ENCODE measurements around the gene RXFP1.
A peak's percentile ranks its signal among the peaks of the same experiment; 100 is the strongest.

Gene RXFP1

GRCh38 chr4:158624889-158625478 lies 103.3 kb downstream of the RXFP1 start:
- Histone ChIP-seq H2AK5ac (ENCODE audit: low read length) (no peak overlapping the region), H3K79me2 (ENCODE audit: control insufficient read depth, insufficient read depth, low read length, poor library complexity) (no peaks in the 10 kb centered on the region), H3K14ac (ENCODE audit: low read length) (no peak overlapping the region), H4K8ac (ENCODE audit: low read depth, low read length) (no peak overlapping the region), H3K9ac (ENCODE audit: low read length) (no peak overlapping the region), H3K27me3 (ENCODE audit: insufficient read depth, low read length) (no peaks in the 10 kb centered on the region), H3K36me3 (ENCODE audit: control insufficient read depth in 1 of 2, insufficient read depth in 2 of 2, low read length in 2 of 2) (no peaks in the 10 kb centered on the region), H2AFZ (ENCODE audit: insufficient read depth, low read length, poor library complexity) (no peak overlapping the region), H2BK12ac (ENCODE audit: low read length) (no peak overlapping the region), H3K4me2 (ENCODE audit: low read length) (no peak overlapping the region), H3K79me1 (ENCODE audit: low read length) (no peaks in the 10 kb centered on the region), H2BK120ac (ENCODE audit: insufficient read depth, low read length, poor library complexity) (no peak overlapping the region), H3K4ac (ENCODE audit: low read depth, low read length) (no peak overlapping the region), H3K23ac (ENCODE audit: low read length) (no peak overlapping the region), H3K9me3 (ENCODE audit: insufficient read depth, low read depth, low read length) (no peaks in the 10 kb centered on the region), H3K4me3 (ENCODE audit: low read depth, low read length) (no peak overlapping the region), H3K4me1 (ENCODE audit: control insufficient read depth in 1 of 2, insufficient read depth in 2 of 2, low read length in 2 of 2) (no peaks in the 10 kb centered on the region), H3K27ac (ENCODE audit: low read depth, low read length) (no peak overlapping the region), H3K18ac (ENCODE audit: low read length) (no peak overlapping the region), H2BK5ac (ENCODE audit: low read depth, low read length, poor library complexity) (no peak overlapping the region), H4K91ac (ENCODE audit: low read depth, low read length) (no peak overlapping the region), H4K12ac (ENCODE audit: low read depth, low read length) (no peak overlapping the region)
- DNase-seq, result peak; percentile 25 to 78
- no CpG with 5 or more reads among the region's 3 CpGs for WGBS (ENCODE audit: extremely low coverage, insufficient coverage, insufficient read length)

GRCh38 chr4:158625544-158625943 lies 103.9 kb downstream of the RXFP1 start:
- no CpG with 5 or more reads among the region's 2 CpGs for WGBS (ENCODE audit: extremely low coverage, insufficient coverage, insufficient read length)
- no peak overlapping the region for H4K12ac ChIP-seq (ENCODE audit: low read depth, low read length)
- H3K4me1 ChIP-seq (ENCODE audit: control insufficient read depth in 1 of 2, insufficient read depth in 2 of 2, low read length in 2 of 2), result no peaks in the 10 kb centered on the region
- no peak overlapping the region for H2BK120ac ChIP-seq (ENCODE audit: insufficient read depth, low read length, poor library complexity)
- no peak overlapping the region for H2AFZ ChIP-seq (ENCODE audit: insufficient read depth, low read length, poor library complexity)
- no peak overlapping the region for H2AK5ac ChIP-seq (ENCODE audit: low read length)
- H3K4me2 ChIP-seq (ENCODE audit: low read length), result no peak overlapping the region
- DNase-seq, result no peak
- no peak overlapping the region for H3K14ac ChIP-seq (ENCODE audit: low read length)
- no peak overlapping the region for H2BK12ac ChIP-seq (ENCODE audit: low read length)
- H3K27me3 ChIP-seq (ENCODE audit: insufficient read depth, low read length), result no peaks in the 10 kb centered on the region
- H3K36me3 ChIP-seq (ENCODE audit: control insufficient read depth in 1 of 2, insufficient read depth in 2 of 2, low read length in 2 of 2), result no peaks in the 10 kb centered on the region
- H3K79me2 ChIP-seq (ENCODE audit: control insufficient read depth, insufficient read depth, low read length, poor library complexity), result no peaks in the 10 kb centered on the region
- H3K9me3 ChIP-seq (ENCODE audit: insufficient read depth, low read depth, low read length), result no peaks in the 10 kb centered on the region
- H3K9ac ChIP-seq (ENCODE audit: low read length), result no peak overlapping the region
- H3K18ac ChIP-seq (ENCODE audit: low read length), result no peak overlapping the region
- H2BK5ac ChIP-seq (ENCODE audit: low read depth, low read length, poor library complexity), result no peak overlapping the region
- H3K23ac ChIP-seq (ENCODE audit: low read length), result no peak overlapping the region
- no peak overlapping the region for H4K8ac ChIP-seq (ENCODE audit: low read depth, low read length)
- H4K91ac ChIP-seq (ENCODE audit: low read depth, low read length), result no peak overlapping the region
- H3K4me3 ChIP-seq (ENCODE audit: low read depth, low read length), result no peak overlapping the region
- H3K4ac ChIP-seq (ENCODE audit: low read depth, low read length), result no peak overlapping the region
- no peaks in the 10 kb centered on the region for H3K79me1 ChIP-seq (ENCODE audit: low read length)
- no peak overlapping the region for H3K27ac ChIP-seq (ENCODE audit: low read depth, low read length)

GRCh38 chr4:158630893-158631292 lies 109.2 kb downstream of the RXFP1 start:
- no peak overlapping the region for H2BK120ac ChIP-seq (ENCODE audit: insufficient read depth, low read length, poor library complexity)
- H3K18ac ChIP-seq (ENCODE audit: low read length), result no peak overlapping the region
- no peak overlapping the region for H4K12ac ChIP-seq (ENCODE audit: low read depth, low read length)
- H3K23ac ChIP-seq (ENCODE audit: low read length), result no peak overlapping the region
- H2AFZ ChIP-seq (ENCODE audit: insufficient read depth, low read length, poor library complexity), result no peak overlapping the region
- no peaks in the 10 kb centered on the region for H3K4me1 ChIP-seq (ENCODE audit: control insufficient read depth in 1 of 2, insufficient read depth in 2 of 2, low read length in 2 of 2)
- no peak overlapping the region for H3K4ac ChIP-seq (ENCODE audit: low read depth, low read length)
- H3K9me3 ChIP-seq (ENCODE audit: insufficient read depth, low read depth, low read length), result no peaks in the 10 kb centered on the region
- H3K27ac ChIP-seq (ENCODE audit: low read depth, low read length), result no peak overlapping the region
- H4K8ac ChIP-seq (ENCODE audit: low read depth, low read length), result no peak overlapping the region
- no peak overlapping the region for H4K91ac ChIP-seq (ENCODE audit: low read depth, low read length)
- H2AK5ac ChIP-seq (ENCODE audit: low read length), result no peak overlapping the region
- DNase-seq, result no peak
- no peaks in the 10 kb centered on the region for H3K79me2 ChIP-seq (ENCODE audit: control insufficient read depth, insufficient read depth, low read length, poor library complexity)
- H2BK5ac ChIP-seq (ENCODE audit: low read depth, low read length, poor library complexity), result no peak overlapping the region
- no peak overlapping the region for H3K14ac ChIP-seq (ENCODE audit: low read length)
- no peaks in the 10 kb centered on the region for H3K27me3 ChIP-seq (ENCODE audit: insufficient read depth, low read length)
- H3K4me2 ChIP-seq (ENCODE audit: low read length), result no peak overlapping the region
- no peak overlapping the region for H2BK12ac ChIP-seq (ENCODE audit: low read length)
- H3K79me1 ChIP-seq (ENCODE audit: low read length), result no peaks in the 10 kb centered on the region
- no peak overlapping the region for H3K4me3 ChIP-seq (ENCODE audit: low read depth, low read length)
- H3K36me3 ChIP-seq (ENCODE audit: control insufficient read depth in 1 of 2, insufficient read depth in 2 of 2, low read length in 2 of 2), result no peaks in the 10 kb centered on the region
- WGBS (ENCODE audit: extremely low coverage, insufficient coverage, insufficient read length), result no CpG with 5 or more reads among the region's 1 CpG
- no peak overlapping the region for H3K9ac ChIP-seq (ENCODE audit: low read length)

GRCh38 chr4:158636619-158637018 lies 114.9 kb downstream of the RXFP1 start:
- no peak overlapping the region for H2AFZ ChIP-seq (ENCODE audit: insufficient read depth, low read length, poor library complexity)
- no peak for DNase-seq
- no peak overlapping the region for H3K18ac ChIP-seq (ENCODE audit: low read length)
- H3K27ac ChIP-seq (ENCODE audit: low read depth, low read length), result no peak overlapping the region
- H2BK120ac ChIP-seq (ENCODE audit: insufficient read depth, low read length, poor library complexity), result no peak overlapping the region
- no peaks in the 10 kb centered on the region for H3K79me1 ChIP-seq (ENCODE audit: low read length)
- no peak overlapping the region for H3K4me2 ChIP-seq (ENCODE audit: low read length)
- H3K79me2 ChIP-seq (ENCODE audit: control insufficient read depth, insufficient read depth, low read length, poor library complexity), result no peaks in the 10 kb centered on the region
- H3K4me3 ChIP-seq (ENCODE audit: low read depth, low read length), result no peak overlapping the region
- H3K4ac ChIP-seq (ENCODE audit: low read depth, low read length), result no peak overlapping the region
- H2BK5ac ChIP-seq (ENCODE audit: low read depth, low read length, poor library complexity), result no peak overlapping the region
- no peaks in the 10 kb centered on the region for H3K36me3 ChIP-seq (ENCODE audit: control insufficient read depth in 1 of 2, insufficient read depth in 2 of 2, low read length in 2 of 2)
- no peak overlapping the region for H3K9ac ChIP-seq (ENCODE audit: low read length)
- no peak overlapping the region for H3K23ac ChIP-seq (ENCODE audit: low read length)
- H2BK12ac ChIP-seq (ENCODE audit: low read length), result no peak overlapping the region
- no peak overlapping the region for H4K91ac ChIP-seq (ENCODE audit: low read depth, low read length)
- H3K4me1 ChIP-seq (ENCODE audit: control insufficient read depth in 1 of 2, insufficient read depth in 2 of 2, low read length in 2 of 2), result no peaks in the 10 kb centered on the region
- H2AK5ac ChIP-seq (ENCODE audit: low read length), result no peak overlapping the region
- no CpG with 5 or more reads among the region's 1 CpG for WGBS (ENCODE audit: extremely low coverage, insufficient coverage, insufficient read length)
- no peaks in the 10 kb centered on the region for H3K9me3 ChIP-seq (ENCODE audit: insufficient read depth, low read depth, low read length)
- no peak overlapping the region for H4K12ac ChIP-seq (ENCODE audit: low read depth, low read length)
- no peak overlapping the region for H4K8ac ChIP-seq (ENCODE audit: low read depth, low read length)
- H3K14ac ChIP-seq (ENCODE audit: low read length), result no peak overlapping the region
- H3K27me3 ChIP-seq (ENCODE audit: insufficient read depth, low read length), result no peaks in the 10 kb centered on the region

All from trophoblast cell (in vitro differentiated cells and primary cell).